Keratinocyte (primary cell): Measurements from ENCODE around the gene LASP1NB.

Experiments used
- EZH2 ChIP-seq: IDR thresholded peaks from one replicate; pipeline ENCODE4 v1.6.1; 2012; ENCODE audit warnings: inconsistent platforms, mild to moderate bottlenecking, low read length, moderate library complexity
- TF ChIP-seq, protein P1 (sequence below), 3 experiments: IDR thresholded peaks in 1 of 3; conservative IDR thresholded peaks in 1 of 3; optimal IDR thresholded peaks in 1 of 3; 2 replicates in 2 of 3; 3 replicates in 1 of 3; pipeline versions ENCODE3 to v1.5.1; 2011; ENCODE audit warnings: low read length in 3 of 3, mild to moderate bottlenecking in 3 of 3, moderate library complexity in 2 of 3, control low read depth in 1 of 3, inconsistent platforms in 1 of 3; ENCODE audit not compliant: insufficient read depth in 2 of 3; ENCODE audit errors: extremely low read depth in 1 of 3

- TF ChIP-seq, protein P1, sequence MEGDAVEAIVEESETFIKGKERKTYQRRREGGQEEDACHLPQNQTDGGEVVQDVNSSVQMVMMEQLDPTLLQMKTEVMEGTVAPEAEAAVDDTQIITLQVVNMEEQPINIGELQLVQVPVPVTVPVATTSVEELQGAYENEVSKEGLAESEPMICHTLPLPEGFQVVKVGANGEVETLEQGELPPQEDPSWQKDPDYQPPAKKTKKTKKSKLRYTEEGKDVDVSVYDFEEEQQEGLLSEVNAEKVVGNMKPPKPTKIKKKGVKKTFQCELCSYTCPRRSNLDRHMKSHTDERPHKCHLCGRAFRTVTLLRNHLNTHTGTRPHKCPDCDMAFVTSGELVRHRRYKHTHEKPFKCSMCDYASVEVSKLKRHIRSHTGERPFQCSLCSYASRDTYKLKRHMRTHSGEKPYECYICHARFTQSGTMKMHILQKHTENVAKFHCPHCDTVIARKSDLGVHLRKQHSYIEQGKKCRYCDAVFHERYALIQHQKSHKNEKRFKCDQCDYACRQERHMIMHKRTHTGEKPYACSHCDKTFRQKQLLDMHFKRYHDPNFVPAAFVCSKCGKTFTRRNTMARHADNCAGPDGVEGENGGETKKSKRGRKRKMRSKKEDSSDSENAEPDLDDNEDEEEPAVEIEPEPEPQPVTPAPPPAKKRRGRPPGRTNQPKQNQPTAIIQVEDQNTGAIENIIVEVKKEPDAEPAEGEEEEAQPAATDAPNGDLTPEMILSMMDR (optimal IDR thresholded peaks at IDR 0.05 in 1 of 3, IDR thresholded peaks at IDR 0.05 in 1 of 3, conservative IDR thresholded peaks at IDR 0.05 in 1 of 3; ENCODE audit: extremely low read depth in 1 of 3, insufficient read depth in 2 of 3, low read length in 3 of 3): no peak
- no peak for TF ChIP-seq EZH2
Measured at GRCh38 chr17:38943607-38944006, 18.2 kb downstream of the LASP1NB start.
